Erythroblast (primary cell): ENCODE measurements around the gene KIF5C.

ENCODE experiments used
- GATA1 ChIP-seq: IDR thresholded peaks from 2 replicates; pipeline ENCODE4 v1.6.1; 2011; ENCODE audit warnings: low read depth, mild to moderate bottlenecking, control low read depth, low read length, moderate library complexity
- POLR2A ChIP-seq: IDR thresholded peaks from 2 replicates; pipeline ENCODE4 v1.6.1; 2011; ENCODE audit warnings: mild to moderate bottlenecking, low read length

DNA sequence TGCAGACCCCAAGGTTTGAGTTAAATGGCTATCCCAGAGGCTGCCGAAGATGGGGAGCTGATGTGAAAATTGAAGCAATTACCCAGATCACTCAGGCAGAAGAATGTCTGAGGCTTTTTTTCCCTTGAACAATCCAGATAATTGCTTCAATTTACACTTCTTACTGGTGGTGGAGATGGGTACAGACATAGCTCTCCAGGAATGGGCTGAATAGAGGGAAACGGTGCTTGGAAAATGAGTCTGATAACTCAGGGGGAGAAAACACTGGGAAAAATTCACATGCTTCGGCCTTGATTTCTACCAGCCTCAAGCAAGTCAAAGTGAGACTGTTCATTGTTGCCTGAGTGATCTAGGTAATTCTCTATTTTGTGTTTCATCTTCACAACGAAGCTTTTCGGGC is 9.5 kb upstream of the KIF5C start:
- TF ChIP-seq POLR2A (no peak), GATA1 (no peak)
